G401 (cell line): ENCODE results near the gene GNLY. TPM values are rescaled to one million over a fixed set of nuclear protein-coding genes. Genes with fewer than 3 reads are reported as not detected.

Source experiments
- DNase-seq: peaks from one replicate; pipeline ENCODE4 v3.0.0-alpha.2; 2015; ENCODE audit warnings: low spot score
- in situ Hi-C: cut with HindIII; loops from 2 replicates; pipeline ENCODE4 v1.10.0; 2016; ENCODE audit warnings: low sequenced_read_pairs, mixed read lengths
- total RNA-seq: library from RNA; depleted of rRNA; stranded (reverse); fragments of >200 nt; shearing (Covaris generic); gene quantifications from 2 replicates; pipeline ENCODE4 v1.2.3, GENCODE V29; 2014; rRNA removed

Gene GNLY
- total RNA-seq, 1 experiment from 2014 or later: not detected

DNA sequence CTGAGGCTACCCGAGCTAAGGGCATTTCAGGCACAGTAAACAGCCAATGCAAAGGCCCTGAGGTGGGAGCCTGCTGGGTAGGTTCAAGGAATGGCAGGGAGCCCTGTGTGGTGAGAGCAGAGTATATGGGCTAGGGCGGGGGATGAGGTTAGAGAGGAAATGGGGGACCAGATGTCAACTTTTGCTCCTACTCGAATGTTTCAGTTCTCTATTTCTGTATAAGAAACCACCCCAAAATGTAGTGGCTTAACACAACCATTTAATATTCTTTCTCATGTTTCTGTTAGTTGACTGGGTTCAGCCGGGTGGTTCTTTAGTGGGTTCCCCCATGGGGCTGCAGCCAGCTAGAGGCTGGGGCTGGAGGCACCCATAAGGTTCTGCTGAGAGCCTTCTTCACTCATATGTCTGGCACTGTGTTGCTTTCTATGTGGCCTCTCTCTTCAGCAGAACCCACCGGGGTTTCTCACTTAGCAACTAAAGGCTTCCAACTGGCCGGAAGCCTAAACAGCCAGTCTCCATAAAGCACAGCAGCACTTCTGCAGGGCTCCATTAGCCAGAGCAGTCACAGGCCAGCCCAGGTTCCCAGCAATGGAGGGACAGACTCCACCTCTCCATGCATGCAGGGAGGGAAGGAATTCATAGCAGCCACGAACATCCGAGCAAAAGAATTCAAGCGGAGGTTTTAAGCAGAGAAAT, 54.0 kb downstream of the GNLY start:
- in situ Hi-C loops: no loop called here
- no peak for DNase-seq

Other genes with a start within 250 kb of the GNLY start
- 68.1 and 85.2 TPM in 2 replicates for gene MAT2A, start 155.2 kb upstream of the GNLY start, total RNA-seq
- 27.0 and 28.4 TPM in 2 replicates for gene GGCX, start 132.9 kb upstream of the GNLY start, total RNA-seq
- 69.9 and 73.2 TPM in 2 replicates for gene VAMP8, start 116.8 kb upstream of the GNLY start, total RNA-seq
- gene VAMP5, start 109.9 kb upstream of the GNLY start, total RNA-seq: 0.85 and 1.9 TPM in 2 replicates
- 130 and 155 TPM in 2 replicates for gene RNF181, start 98.6 kb upstream of the GNLY start, total RNA-seq
- gene TMEM150A, start 91.7 kb upstream of the GNLY start, total RNA-seq: 20.3 and 20.7 TPM in 2 replicates
- 34.0 and 34.3 TPM in 2 replicates for gene C2orf68, start 82.3 kb upstream of the GNLY start, total RNA-seq
- 122 and 141 TPM in 2 replicates for gene USP39, start 78.2 kb upstream of the GNLY start, total RNA-seq
- gene SFTPB, start 26.2 kb upstream of the GNLY start, total RNA-seq: not detected in 2 replicates
- 18.9 and 25.8 TPM in 2 replicates for gene ATOH8, start 59.6 kb downstream of the GNLY start, total RNA-seq
- gene ST3GAL5, start 194.6 kb downstream of the GNLY start, total RNA-seq: 99.2 and 118 TPM in 2 replicates